ENCODE results near the gene ATXN7L3B. TPM values are rescaled to one million over a fixed set of nuclear protein-coding genes. Genes with fewer than 3 reads are reported as not detected.
"Not testable (repeated sequence)": the region's sequence is repeated elsewhere in the genome, so short reads cannot be mapped to it uniquely, and the experiment has no call there.

The ATXN7L3B gene
- total RNA-seq, 6 donors from 2014 or later: 11.9 to 28.6 (median 24.8) TPM

DNA sequence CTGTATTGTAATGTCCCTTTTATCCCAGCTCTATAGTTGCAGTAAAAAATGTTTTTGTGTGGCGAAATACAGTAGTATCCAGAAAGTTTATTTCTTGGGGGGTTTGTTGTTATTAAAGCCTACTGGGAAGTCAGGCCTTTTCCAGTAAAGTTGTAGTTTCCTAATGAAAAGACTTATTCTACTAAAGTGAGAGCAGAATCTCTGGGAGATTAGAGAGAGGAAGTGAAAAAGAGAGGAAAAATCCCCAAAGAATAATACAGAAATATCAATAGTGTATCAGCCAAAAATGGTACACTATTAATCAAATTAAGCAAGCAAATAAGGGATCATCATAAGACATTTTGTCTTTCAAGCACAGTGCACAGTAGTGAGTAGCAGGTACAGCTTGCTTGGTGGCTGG lies 46.3 kb upstream of the ATXN7L3B start:
- TF ChIP-seq POLR2A (IDR thresholded peaks at IDR 0.05) (no peak), POLR2AphosphoS5 (IDR thresholded peaks at IDR 0.05) (no peak)
- TF ChIP-seq, protein P1, sequence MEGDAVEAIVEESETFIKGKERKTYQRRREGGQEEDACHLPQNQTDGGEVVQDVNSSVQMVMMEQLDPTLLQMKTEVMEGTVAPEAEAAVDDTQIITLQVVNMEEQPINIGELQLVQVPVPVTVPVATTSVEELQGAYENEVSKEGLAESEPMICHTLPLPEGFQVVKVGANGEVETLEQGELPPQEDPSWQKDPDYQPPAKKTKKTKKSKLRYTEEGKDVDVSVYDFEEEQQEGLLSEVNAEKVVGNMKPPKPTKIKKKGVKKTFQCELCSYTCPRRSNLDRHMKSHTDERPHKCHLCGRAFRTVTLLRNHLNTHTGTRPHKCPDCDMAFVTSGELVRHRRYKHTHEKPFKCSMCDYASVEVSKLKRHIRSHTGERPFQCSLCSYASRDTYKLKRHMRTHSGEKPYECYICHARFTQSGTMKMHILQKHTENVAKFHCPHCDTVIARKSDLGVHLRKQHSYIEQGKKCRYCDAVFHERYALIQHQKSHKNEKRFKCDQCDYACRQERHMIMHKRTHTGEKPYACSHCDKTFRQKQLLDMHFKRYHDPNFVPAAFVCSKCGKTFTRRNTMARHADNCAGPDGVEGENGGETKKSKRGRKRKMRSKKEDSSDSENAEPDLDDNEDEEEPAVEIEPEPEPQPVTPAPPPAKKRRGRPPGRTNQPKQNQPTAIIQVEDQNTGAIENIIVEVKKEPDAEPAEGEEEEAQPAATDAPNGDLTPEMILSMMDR (IDR thresholded peaks at IDR 0.05): no peak
- H3K27ac ChIP-seq: no peak overlapping the region
- H3K9me3 ChIP-seq: no peaks in the 10 kb centered on the region
- no peak for ATAC-seq (ENCODE audit: low FRiP score in 2 of 2)
- DNase-seq: no peak
- no peaks in the 10 kb centered on the region for H3K4me1 ChIP-seq
- no peaks in the 10 kb centered on the region for H3K27me3 ChIP-seq
- WGBS, 2 donors: 0 to 58% methylated on average over 1 of the region's 1 CpG
- no peaks in the 10 kb centered on the region for H3K36me3 ChIP-seq
- H3K4me3 ChIP-seq: no peak overlapping the region

DNA sequence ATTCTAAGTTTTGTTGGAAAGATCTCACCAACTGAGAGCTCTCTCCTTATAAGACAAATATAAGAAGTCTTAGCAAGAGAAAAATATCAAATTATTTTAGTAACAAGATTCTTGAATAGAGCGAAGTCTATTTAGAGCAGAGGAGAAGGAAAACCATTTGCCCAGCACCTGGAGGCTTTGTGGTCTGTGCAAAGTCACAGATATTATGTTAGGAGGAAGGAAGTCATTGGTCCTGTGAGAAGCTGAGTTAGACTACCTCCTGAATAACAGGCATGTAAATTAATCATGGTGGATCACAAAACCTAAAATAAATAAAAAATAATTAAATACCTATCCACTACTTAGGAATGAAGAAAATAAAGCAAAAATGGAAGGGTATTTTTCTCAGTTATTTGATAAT lies 38.4 kb upstream of the ATXN7L3B start:
- H3K27ac ChIP-seq: no peak overlapping the region
- H3K4me1 ChIP-seq: no peaks in the 10 kb centered on the region
- no peak for ATAC-seq (ENCODE audit: low FRiP score in 2 of 2)
- H3K27me3 ChIP-seq: no peaks in the 10 kb centered on the region
- no peak overlapping the region for H3K4me3 ChIP-seq
- no peaks in the 10 kb centered on the region for H3K9me3 ChIP-seq
- 68 to 72% methylated on average over 1 of the region's 1 CpG for WGBS, 2 donors
- no peak for TF ChIP-seq EP300 (IDR thresholded peaks at IDR 0.05)
- no peak for TF ChIP-seq POLR2AphosphoS5 (IDR thresholded peaks at IDR 0.05)
- TF ChIP-seq, protein P1 (IDR thresholded peaks at IDR 0.05): no peak
- no peak for TF ChIP-seq POLR2A (IDR thresholded peaks at IDR 0.05)
- H3K36me3 ChIP-seq: no peaks in the 10 kb centered on the region
- no peak for DNase-seq

DNA sequence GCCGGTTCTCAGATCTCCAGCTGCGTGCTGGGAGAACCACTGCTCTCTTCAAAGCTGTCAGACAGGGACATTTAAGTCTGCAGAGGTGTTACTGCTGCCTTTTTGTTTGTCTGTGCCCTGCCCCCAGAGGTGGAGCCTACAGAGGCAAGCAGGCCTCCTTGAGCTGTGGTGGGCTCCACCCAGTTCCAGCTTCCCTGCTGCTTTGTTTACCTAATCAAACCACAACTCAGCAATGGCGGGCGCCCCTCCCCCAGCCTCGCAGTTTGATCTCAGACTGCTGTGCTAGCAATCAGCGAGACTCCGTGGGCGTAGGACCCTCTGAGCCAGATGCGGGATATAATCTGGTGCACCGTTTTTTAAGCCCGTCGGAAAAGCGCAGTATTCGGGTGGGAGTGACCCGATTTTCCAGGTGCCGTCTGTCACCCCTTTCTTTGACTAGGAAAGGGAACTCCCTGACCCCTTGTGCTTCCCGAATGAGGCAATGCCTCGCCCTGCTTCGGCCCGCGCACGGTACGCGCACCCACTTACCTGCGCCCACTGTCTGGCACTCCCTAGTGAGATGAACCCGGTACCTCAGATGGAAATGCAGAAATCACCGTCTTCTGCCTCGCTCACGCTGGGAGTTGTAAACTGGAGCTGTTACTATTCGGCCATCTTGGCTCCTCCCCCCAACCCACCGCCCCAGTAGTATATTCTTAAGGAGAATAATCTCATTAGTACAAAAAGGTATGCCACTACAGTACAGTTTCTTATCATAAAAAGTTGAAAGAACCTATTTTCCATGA lies 28.6 kb upstream of the ATXN7L3B start:
- not testable (repeated sequence) for H3K4me3 ChIP-seq
- DNase-seq: peak in 1 of 2 donors; percentile 65
- WGBS, 2 donors: 93 to 95% methylated on average over 15 to 27 of the region's 31 CpGs

GRCh38 chr12:74509886-74510285 lies 27.7 kb upstream of the ATXN7L3B start:
- ATAC-seq (ENCODE audit: low FRiP score in 2 of 2) (no peak), DNase-seq (no peak)
- Histone ChIP-seq H3K27ac (no peak overlapping the region), H3K36me3 (no peaks in the 10 kb centered on the region), H3K4me3 (no peak overlapping the region), H3K27me3 (no peaks in the 10 kb centered on the region), H3K4me1 (no peaks in the 10 kb centered on the region), H3K9me3 (no peaks in the 10 kb centered on the region)
- TF ChIP-seq, protein P1 (IDR thresholded peaks at IDR 0.05): no peak
- no peak for TF ChIP-seq POLR2AphosphoS5 (IDR thresholded peaks at IDR 0.05)
- TF ChIP-seq POLR2A (IDR thresholded peaks at IDR 0.05): no peak
- no peak for TF ChIP-seq EP300 (IDR thresholded peaks at IDR 0.05)

More for the DNA sequence above, 28.6 kb upstream of the ATXN7L3B start:
- H3K4me1 ChIP-seq; ATAC-seq (ENCODE audit: low FRiP score in 2 of 2); H3K27me3 ChIP-seq; H3K27ac ChIP-seq; H3K36me3 ChIP-seq; H3K9me3 ChIP-seq: not testable (repeated sequence)

GRCh38 chr12:74514098-74514872 lies 23.4 kb upstream of the ATXN7L3B start:
- peak in 1 of 2 donors; percentile 10 for DNase-seq
- H3K27me3 ChIP-seq: no peaks in the 10 kb centered on the region
- TF ChIP-seq, protein P1 (IDR thresholded peaks at IDR 0.05): no peak
- TF ChIP-seq POLR2AphosphoS5 (IDR thresholded peaks at IDR 0.05) (no peak), EP300 (IDR thresholded peaks at IDR 0.05) (no peak), POLR2A (IDR thresholded peaks at IDR 0.05) (no peak)
- H3K9me3 ChIP-seq: no peaks in the 10 kb centered on the region
- no peaks in the 10 kb centered on the region for H3K36me3 ChIP-seq
- 85 to 91% methylated on average over 11 to 15 of the region's 15 CpGs for WGBS, 2 donors
- H3K27ac ChIP-seq: no peak overlapping the region
- peak; percentile 26 to 37 for ATAC-seq (ENCODE audit: low FRiP score in 2 of 2)
- H3K4me1 ChIP-seq: no peaks in the 10 kb centered on the region
- H3K4me3 ChIP-seq: no peak overlapping the region

All from upper lobe of left lung (tissue), 6 donors.